MM.1S (cell line): ENCODE results near the gene CWC25.
A peak's percentile ranks its signal among the peaks of the same experiment; 100 is the strongest.

Experiments
- DNase-seq: peaks from one replicate; pipeline ENCODE4 v3.0.0-alpha.2; 2015
- H2AFZ ChIP-seq: fragments of 300-600 bp; sonication (generic); 2 replicates; pipeline ENCODE4 v1.6.0; 2016; ENCODE audit warnings: antibody characterized with exemption, low read length
- H3F3A ChIP-seq: fragments of 300-600 bp; sonication (generic); 2 replicates; pipeline ENCODE4 v1.6.1; 2016; ENCODE audit warnings: mild to moderate bottlenecking, antibody characterized with exemption, low read length, moderate library complexity, mixed read lengths; ENCODE audit not compliant: insufficient read depth
- H3K27ac ChIP-seq: fragments of 300-600 bp; sonication (generic); 2 replicates; pipeline ENCODE4 v1.5.1; 2016; ENCODE audit warnings: mild to moderate bottlenecking, low read length
- H3K27me3 ChIP-seq: fragments of 300-600 bp; sonication (generic); replicated peaks from 2 replicates; pipeline ENCODE4 v1.6.0; 2016; ENCODE audit warnings: low read length; ENCODE audit not compliant: insufficient read depth
- H3K36me3 ChIP-seq: fragments of 300-600 bp; sonication (generic); replicated peaks from 2 replicates; pipeline ENCODE4 v1.6.1; 2016; ENCODE audit warnings: mild to moderate bottlenecking, low read length, mixed read lengths; ENCODE audit not compliant: insufficient read depth
- H3K4me1 ChIP-seq: fragments of 300-600 bp; sonication (generic); 2 replicates; pipeline ENCODE4 v1.6.1; 2016; ENCODE audit warnings: low read length, mixed read lengths
- H3K4me2 ChIP-seq: fragments of 300-600 bp; sonication (generic); 2 replicates; pipeline ENCODE4 v1.6.0; 2016; ENCODE audit warnings: low read depth, low read length
- H3K4me3 ChIP-seq: fragments of 300-600 bp; sonication (generic); 2 replicates; pipeline ENCODE4 v1.5.1; 2016; ENCODE audit warnings: low read length, mixed read lengths
- H3K79me2 ChIP-seq: fragments of 300-600 bp; sonication (generic); 2 replicates; pipeline ENCODE4 v1.6.1; 2016; ENCODE audit warnings: mixed run types, low read length, mixed read lengths
- H3K9ac ChIP-seq: fragments of 300-600 bp; sonication (generic); 2 replicates; pipeline ENCODE4 v1.6.1; 2016; ENCODE audit warnings: low read length, mixed read lengths
- H3K9me2 ChIP-seq: fragments of 300-600 bp; sonication (generic); replicated peaks from 2 replicates; pipeline ENCODE4 v1.6.1; 2016; ENCODE audit warnings: mild to moderate bottlenecking, low read length, mixed read lengths; ENCODE audit not compliant: insufficient read depth
- H3K9me3 ChIP-seq: fragments of 300-600 bp; sonication (generic); replicated peaks from 2 replicates; pipeline ENCODE4 v1.6.1; 2016; ENCODE audit warnings: mild to moderate bottlenecking, low read length, mixed read lengths; ENCODE audit not compliant: insufficient read depth
- H4K20me1 ChIP-seq: fragments of 300-600 bp; sonication (generic); 2 replicates; pipeline ENCODE4 v1.6.1; 2016; ENCODE audit warnings: mild to moderate bottlenecking, low read length, moderate library complexity, mixed read lengths; ENCODE audit not compliant: insufficient read depth
- EZH2 ChIP-seq: fragments of 300-600 bp; sonication (generic); optimal IDR thresholded peaks from 2 replicates; pipeline ENCODE3; 2017; ENCODE audit warnings: low read depth, mild to moderate bottlenecking, antibody characterized with exemption, low read length, mixed read lengths
- EZH2phosphoT487 ChIP-seq: fragments of 300-600 bp; sonication (generic); IDR thresholded peaks from 2 replicates; pipeline ENCODE4 v1.6.1; 2018; ENCODE audit warnings: antibody characterized with exemption, low read length
- TF ChIP-seq, protein P1 (sequence below): fragments of 300-600 bp; sonication (generic); IDR thresholded peaks from 2 replicates; pipeline ENCODE4 v1.5.1; 2016; ENCODE audit warnings: antibody characterized with exemption, low read length, mixed read lengths

The CWC25 gene

GRCh38 chr17:38824899-38825761, at the start of gene CWC25:
CWC25 (minus strand) TSS chr17:38825321; CDS start chr17:38825183, 138 bp downstream.
- H3K4me3 ChIP-seq: peak within 1 kb of the TSS; percentile 97
- H3K79me2 ChIP-seq: peaks cover 51% of the 10 kb centered on the region
- H3K9ac ChIP-seq: peak within 1 kb of the TSS; percentile 94
- H3K36me3 ChIP-seq: 0 out of 2 replicates have a peak, but pooled peaks cover 3% of the 10 kb centered on the region
- H3K9me3 ChIP-seq: no peaks in the 10 kb centered on the region
- TF ChIP-seq EZH2phosphoT487: no peak
- no peak for TF ChIP-seq EZH2
- TF ChIP-seq, protein P1, sequence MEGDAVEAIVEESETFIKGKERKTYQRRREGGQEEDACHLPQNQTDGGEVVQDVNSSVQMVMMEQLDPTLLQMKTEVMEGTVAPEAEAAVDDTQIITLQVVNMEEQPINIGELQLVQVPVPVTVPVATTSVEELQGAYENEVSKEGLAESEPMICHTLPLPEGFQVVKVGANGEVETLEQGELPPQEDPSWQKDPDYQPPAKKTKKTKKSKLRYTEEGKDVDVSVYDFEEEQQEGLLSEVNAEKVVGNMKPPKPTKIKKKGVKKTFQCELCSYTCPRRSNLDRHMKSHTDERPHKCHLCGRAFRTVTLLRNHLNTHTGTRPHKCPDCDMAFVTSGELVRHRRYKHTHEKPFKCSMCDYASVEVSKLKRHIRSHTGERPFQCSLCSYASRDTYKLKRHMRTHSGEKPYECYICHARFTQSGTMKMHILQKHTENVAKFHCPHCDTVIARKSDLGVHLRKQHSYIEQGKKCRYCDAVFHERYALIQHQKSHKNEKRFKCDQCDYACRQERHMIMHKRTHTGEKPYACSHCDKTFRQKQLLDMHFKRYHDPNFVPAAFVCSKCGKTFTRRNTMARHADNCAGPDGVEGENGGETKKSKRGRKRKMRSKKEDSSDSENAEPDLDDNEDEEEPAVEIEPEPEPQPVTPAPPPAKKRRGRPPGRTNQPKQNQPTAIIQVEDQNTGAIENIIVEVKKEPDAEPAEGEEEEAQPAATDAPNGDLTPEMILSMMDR: no peak
- H3K27me3 ChIP-seq: no peaks in the 10 kb centered on the region
- H3K4me2 ChIP-seq: peak within 1 kb of the TSS; percentile 84
- H3F3A ChIP-seq: no peaks in the 10 kb centered on the region
- H3K9me2 ChIP-seq: no peaks in the 10 kb centered on the region
- H4K20me1 ChIP-seq: no peaks in the 10 kb centered on the region; the same call in 1 of the 2 replicates
- peak within 1 kb of the TSS; percentile 64 for H2AFZ ChIP-seq
- H3K4me1 ChIP-seq: peaks cover 9% of the 10 kb centered on the region
- peak; percentile 97 for DNase-seq
- H3K27ac ChIP-seq: peak within 1 kb of the TSS; percentile 91

GRCh38 chr17:38873640-38874380, 48.7 kb upstream of the CWC25 start:
- no peak overlapping the region for H3K27ac ChIP-seq
- H3K9me3 ChIP-seq: no peaks in the 10 kb centered on the region
- TF ChIP-seq EZH2: no peak
- no peaks in the 10 kb centered on the region for H3K36me3 ChIP-seq
- H3K79me2 ChIP-seq: peaks cover 84% of the 10 kb centered on the region
- H3F3A ChIP-seq: peaks cover 22% of the 10 kb centered on the region
- H3K9ac ChIP-seq: no peak overlapping the region
- no peaks in the 10 kb centered on the region for H3K9me2 ChIP-seq
- no peak overlapping the region for H3K4me3 ChIP-seq
- no peaks in the 10 kb centered on the region for H3K27me3 ChIP-seq
- H3K4me1 ChIP-seq: peaks cover 22% of the 10 kb centered on the region
- H4K20me1 ChIP-seq: no peaks in the 10 kb centered on the region
- H2AFZ ChIP-seq: no peak overlapping the region
- no peak for DNase-seq
- H3K4me2 ChIP-seq: no peak overlapping the region

GRCh38 chr17:38872671-38873385, 47.7 kb upstream of the CWC25 start:
- no peak overlapping the region for H3K4me3 ChIP-seq
- peaks cover 75% of the 10 kb centered on the region for H3K79me2 ChIP-seq
- H3K4me2 ChIP-seq: no peak overlapping the region; the same call in 1 of the 2 replicates
- H3K4me1 ChIP-seq: peaks cover 21% of the 10 kb centered on the region
- no peak overlapping the region for H3K9ac ChIP-seq
- no peaks in the 10 kb centered on the region for H4K20me1 ChIP-seq
- no peaks in the 10 kb centered on the region for H3K36me3 ChIP-seq
- no peak overlapping the region for H2AFZ ChIP-seq
- peaks cover 32% of the 10 kb centered on the region for H3F3A ChIP-seq
- H3K27me3 ChIP-seq: no peaks in the 10 kb centered on the region
- TF ChIP-seq, protein P1: no peak
- TF ChIP-seq EZH2 (no peak), EZH2phosphoT487 (no peak)
- H3K9me2 ChIP-seq: no peaks in the 10 kb centered on the region
- no peaks in the 10 kb centered on the region for H3K9me3 ChIP-seq
- no peak for DNase-seq
- H3K27ac ChIP-seq: no peak overlapping the region
